LNCaP clone FGC (cell line): Measurements from ENCODE around the gene ISL2.
A peak's percentile ranks its signal among the peaks of the same experiment; 100 is the strongest.

Experiments
- DNase-seq: peaks from one replicate; pipeline ENCODE4 v3.0.0-alpha.2; 2011; ENCODE audit warnings: low read depth
- H3K4me3 ChIP-seq: 2 replicates; pipeline ENCODE4 v1.5.1; 2011; ENCODE audit warnings: mild to moderate bottlenecking, low read depth, low read length, control low read depth
- CTCF ChIP-seq: IDR thresholded peaks from 2 replicates; pipeline ENCODE4 v1.5.1; 2012; ENCODE audit warnings: mild to moderate bottlenecking; ENCODE audit not compliant: control insufficient read depth, insufficient read depth; ENCODE audit errors: extremely low read depth

Gene ISL2

GRCh38 chr15:76359152-76359551 lies 22.6 kb downstream of the ISL2 start:
- DNase-seq: peak; percentile 61
- no peak for TF ChIP-seq CTCF
- no peak overlapping the region for H3K4me3 ChIP-seq

GRCh38 chr15:76360416-76360815 lies 23.8 kb downstream of the ISL2 start:
- no peak for TF ChIP-seq CTCF
- no peak for DNase-seq
- H3K4me3 ChIP-seq: no peak overlapping the region

- no peak overlapping the region for H3K4me3 ChIP-seq
- no peak for DNase-seq
- TF ChIP-seq CTCF: no peak
These were observed 26.7 kb downstream of the ISL2 start for GRCh38 chr15:76363251-76363650.

GRCh38 chr15:76366714-76367113 lies 30.1 kb downstream of the ISL2 start:
- no peak for TF ChIP-seq CTCF
- DNase-seq: no peak
- no peak overlapping the region for H3K4me3 ChIP-seq

GRCh38 chr15:76368122-76368621 lies 31.6 kb downstream of the ISL2 start:
- peak; percentile 40 for DNase-seq
- TF ChIP-seq CTCF: no peak

GRCh38 chr15:76376029-76376428 lies 39.5 kb downstream of the ISL2 start:
- no peak for TF ChIP-seq CTCF
- H3K4me3 ChIP-seq: no peak overlapping the region
- DNase-seq: no peak

More at GRCh38 chr15:76368122-76368621, 31.6 kb downstream of the ISL2 start:
- H3K4me3 ChIP-seq: peak overlapping the region; percentile 17; the same call in 1 of the 2 replicates

- no peak for DNase-seq
- no peak for TF ChIP-seq CTCF
- no peak overlapping the region for H3K4me3 ChIP-seq
These were observed 40.2 kb downstream of the ISL2 start for GRCh38 chr15:76376816-76377215.
